Right atrium auricular region (tissue), 2 donors: ENCODE data around the gene KRT77. TPM values are rescaled to one million over a fixed set of nuclear protein-coding genes. Genes with fewer than 3 reads are reported as not detected.

Experiments used
- DNase-seq: peaks from one replicate; pipeline ENCODE4 v3.0.0-alpha.2; 2019; ENCODE audit warnings: low spot score
- H3K27ac ChIP-seq, 2 donors: fragments of 200-600 bp; sonication (generic); 1 replicate in 1 of 2; 2 replicates in 1 of 2; pipeline ENCODE4 v1.5.1; 2016 to 2019
- H3K27me3 ChIP-seq, 2 donors: fragments of 200-600 bp; sonication (generic); one replicate each; pipeline versions ENCODE4 v1.5.1 to v1.6.0; 2017 to 2019
- H3K36me3 ChIP-seq: fragments of 200-600 bp; sonication (generic); one replicate; pipeline ENCODE4 v1.5.1; 2016
- H3K4me1 ChIP-seq, 2 donors: fragments of 200-600 bp; sonication (generic); one replicate each; pipeline versions ENCODE4 v1.5.1 to v1.6.0; 2017 to 2019
- H3K4me3 ChIP-seq, 2 donors: fragments of 200-600 bp; sonication (generic); 1 replicate in 1 of 2; 2 replicates in 1 of 2; pipeline ENCODE4 v1.5.1; 2017 to 2019; ENCODE audit warnings: mild to moderate bottlenecking in 1 of 2, moderate library complexity in 1 of 2
- H3K9me3 ChIP-seq, 2 donors: fragments of 200-600 bp; sonication (generic); one replicate each; pipeline ENCODE4 v1.5.1; 2019
- total RNA-seq, 2 donors: library from RNA; depleted of rRNA; stranded (reverse); fragments of >200 nt; gene quantifications; one replicate each; pipeline ENCODE4 v1.1.0, GENCODE V29; 2016
- TF ChIP-seq, protein P1 (sequence below), 2 donors: fragments of 200-600 bp; sonication (generic); IDR thresholded peaks; one replicate each; pipeline ENCODE4 v1.5.1; 2019; ENCODE audit warnings: antibody characterized with exemption in 2 of 2

KRT77 gene
- total RNA-seq, 2 donors from 2014 or later, result not detected

- Histone ChIP-seq H3K27me3 (no peaks in the 10 kb centered on the region), H3K27ac (no peak overlapping the region), H3K4me1 (no peaks in the 10 kb centered on the region), H3K9me3 (no peaks in the 10 kb centered on the region), H3K4me3 (no peak overlapping the region), H3K36me3 (no peaks in the 10 kb centered on the region)
- TF ChIP-seq, protein P1, sequence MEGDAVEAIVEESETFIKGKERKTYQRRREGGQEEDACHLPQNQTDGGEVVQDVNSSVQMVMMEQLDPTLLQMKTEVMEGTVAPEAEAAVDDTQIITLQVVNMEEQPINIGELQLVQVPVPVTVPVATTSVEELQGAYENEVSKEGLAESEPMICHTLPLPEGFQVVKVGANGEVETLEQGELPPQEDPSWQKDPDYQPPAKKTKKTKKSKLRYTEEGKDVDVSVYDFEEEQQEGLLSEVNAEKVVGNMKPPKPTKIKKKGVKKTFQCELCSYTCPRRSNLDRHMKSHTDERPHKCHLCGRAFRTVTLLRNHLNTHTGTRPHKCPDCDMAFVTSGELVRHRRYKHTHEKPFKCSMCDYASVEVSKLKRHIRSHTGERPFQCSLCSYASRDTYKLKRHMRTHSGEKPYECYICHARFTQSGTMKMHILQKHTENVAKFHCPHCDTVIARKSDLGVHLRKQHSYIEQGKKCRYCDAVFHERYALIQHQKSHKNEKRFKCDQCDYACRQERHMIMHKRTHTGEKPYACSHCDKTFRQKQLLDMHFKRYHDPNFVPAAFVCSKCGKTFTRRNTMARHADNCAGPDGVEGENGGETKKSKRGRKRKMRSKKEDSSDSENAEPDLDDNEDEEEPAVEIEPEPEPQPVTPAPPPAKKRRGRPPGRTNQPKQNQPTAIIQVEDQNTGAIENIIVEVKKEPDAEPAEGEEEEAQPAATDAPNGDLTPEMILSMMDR (IDR thresholded peaks at IDR 0.05), result no peak
- no peak for DNase-seq
Measured at GRCh38 chr12:52684431-52684830, 18.9 kb downstream of the KRT77 start.

DNA sequence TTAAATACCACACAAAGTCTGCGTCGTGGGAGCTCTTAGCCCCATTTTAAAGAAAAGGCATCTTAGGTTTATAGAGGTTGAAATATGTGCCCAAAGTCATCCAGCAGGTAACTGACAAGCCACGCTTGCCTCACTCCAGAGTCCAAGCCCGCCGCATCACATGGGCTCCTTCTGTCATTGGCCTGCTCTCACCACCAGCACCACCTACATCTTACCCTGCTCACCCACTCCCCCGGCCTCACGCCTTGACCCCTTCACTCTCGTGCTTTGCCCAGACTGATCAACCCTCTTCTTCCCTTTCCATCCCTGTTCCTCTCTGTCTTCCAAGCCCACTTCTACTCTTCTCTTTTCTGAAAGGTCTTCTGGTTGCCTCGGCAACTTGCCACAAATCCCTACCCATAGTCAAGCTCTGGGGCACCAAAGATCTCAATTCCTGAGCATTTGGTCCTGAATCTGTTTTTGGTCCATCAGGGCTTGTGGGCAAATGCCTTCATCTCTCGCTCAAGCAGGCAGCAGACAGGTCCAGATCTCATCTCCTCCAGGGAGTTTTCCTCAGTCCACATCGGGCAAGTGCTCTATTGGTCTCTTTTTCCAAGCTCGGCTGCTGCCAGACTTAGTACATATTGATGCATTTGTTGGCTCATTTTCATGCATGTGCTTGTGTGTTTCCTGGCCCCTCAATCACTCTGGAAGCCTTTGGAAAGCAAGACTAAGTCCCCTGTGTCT is 19.6 kb downstream of the KRT77 start:
- Histone ChIP-seq H3K9me3 (no peaks in the 10 kb centered on the region), H3K4me1 (no peaks in the 10 kb centered on the region), H3K4me3 (no peak overlapping the region), H3K36me3 (no peaks in the 10 kb centered on the region), H3K27me3 (no peaks in the 10 kb centered on the region), H3K27ac (no peak overlapping the region)
- TF ChIP-seq, protein P1 (IDR thresholded peaks at IDR 0.05), result no peak
- DNase-seq, result no peak

DNA sequence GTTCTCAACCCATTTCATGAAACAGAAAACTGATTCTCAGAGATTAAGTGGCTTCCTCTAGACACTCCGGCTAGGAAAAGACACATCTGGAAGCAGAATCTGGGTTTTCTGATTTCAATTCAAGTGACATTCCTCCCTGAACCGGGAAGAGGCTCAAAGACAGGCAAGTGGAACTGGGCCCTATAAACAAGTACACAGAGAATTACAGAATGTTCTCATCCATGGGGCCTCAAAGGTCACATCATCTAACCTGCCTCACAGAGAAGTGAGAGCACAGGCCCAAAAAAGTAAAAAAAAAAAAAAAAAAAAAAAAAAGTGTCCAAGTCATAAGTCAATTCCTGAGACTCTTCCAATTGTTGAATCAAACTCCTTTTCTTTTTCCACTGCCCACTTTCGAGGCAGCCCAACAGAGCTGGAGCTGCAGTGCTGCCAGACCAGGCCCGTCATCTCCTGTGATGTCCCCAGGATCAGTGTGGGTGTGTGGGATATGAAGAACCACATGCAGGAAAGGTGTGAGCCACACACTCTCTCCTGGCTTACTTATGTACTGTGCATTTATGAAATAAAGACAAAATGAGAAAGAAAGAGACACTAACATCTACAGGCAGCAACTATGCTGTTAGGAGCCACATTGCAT is 20.3 kb downstream of the KRT77 start:
- H3K4me3 ChIP-seq, result no peak overlapping the region
- DNase-seq, result no peak
- no peaks in the 10 kb centered on the region for H3K36me3 ChIP-seq
- TF ChIP-seq, protein P1 (IDR thresholded peaks at IDR 0.05), result no peak
- no peaks in the 10 kb centered on the region for H3K9me3 ChIP-seq
- H3K27ac ChIP-seq, result no peak overlapping the region
- H3K27me3 ChIP-seq, result no peaks in the 10 kb centered on the region
- H3K4me1 ChIP-seq, result no peaks in the 10 kb centered on the region

DNA sequence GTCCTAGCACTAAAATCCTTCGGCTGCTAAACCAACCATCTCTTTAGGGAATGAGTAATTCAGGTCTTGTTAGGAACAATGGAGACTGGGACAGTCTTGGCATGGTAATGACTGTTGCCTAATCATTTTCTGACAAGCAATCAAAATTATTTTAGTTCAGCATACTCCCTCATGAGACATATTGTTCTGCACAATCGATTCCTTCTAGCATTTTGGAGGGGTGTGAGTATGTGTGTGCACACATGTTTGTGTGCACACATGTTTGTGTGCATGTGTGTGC is 21.0 kb downstream of the KRT77 start:
- no peaks in the 10 kb centered on the region for H3K36me3 ChIP-seq
- DNase-seq, result no peak
- no peaks in the 10 kb centered on the region for H3K9me3 ChIP-seq
- no peaks in the 10 kb centered on the region for H3K4me1 ChIP-seq
- H3K27ac ChIP-seq, result no peak overlapping the region
- no peaks in the 10 kb centered on the region for H3K27me3 ChIP-seq
- H3K4me3 ChIP-seq, result no peak overlapping the region
- TF ChIP-seq, protein P1 (IDR thresholded peaks at IDR 0.05), result no peak

DNA sequence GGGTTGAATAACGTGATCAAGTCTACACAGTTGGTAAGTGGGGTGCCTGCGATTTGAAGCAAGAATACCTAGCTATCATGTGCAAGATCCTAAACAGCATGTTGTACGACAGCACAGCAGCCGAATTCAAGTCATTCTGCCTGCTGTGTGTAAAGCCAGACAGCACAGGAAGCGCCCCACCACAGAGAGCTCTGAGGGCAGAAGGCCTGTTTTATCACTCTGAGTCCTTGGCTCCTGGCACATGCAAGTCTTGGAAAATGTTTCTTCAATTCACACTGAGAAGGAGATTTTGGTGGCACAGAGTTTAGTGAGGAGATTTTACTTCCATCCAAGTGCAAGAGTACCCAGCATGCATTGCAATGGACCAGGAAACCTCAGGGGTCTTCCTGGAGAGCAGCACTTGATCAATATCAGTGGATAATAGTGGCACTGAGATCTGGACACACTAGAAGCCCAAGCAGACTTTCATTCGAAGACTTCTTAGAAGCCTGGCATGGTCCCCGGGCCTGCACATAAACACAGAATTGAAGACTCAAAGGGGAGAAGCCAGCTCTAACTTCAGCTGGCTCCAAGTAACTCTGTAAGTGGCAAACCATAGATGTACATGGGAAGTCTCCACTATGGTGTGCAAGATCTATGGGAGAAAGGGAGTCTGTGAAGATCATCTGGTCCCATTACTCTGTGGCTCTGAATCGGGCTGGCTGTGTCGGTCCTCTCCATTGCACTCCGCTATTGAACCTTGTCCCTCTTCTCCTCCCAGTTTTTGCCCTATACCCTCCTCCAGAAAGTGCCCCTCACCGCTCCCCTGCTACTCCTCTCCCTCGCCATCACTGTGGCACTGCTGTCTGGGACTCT is 21.6 kb downstream of the KRT77 start:
- Histone ChIP-seq H3K27ac (no peak overlapping the region), H3K36me3 (no peaks in the 10 kb centered on the region), H3K4me1 (no peaks in the 10 kb centered on the region), H3K27me3 (no peaks in the 10 kb centered on the region), H3K4me3 (no peak overlapping the region), H3K9me3 (no peaks in the 10 kb centered on the region)
- no peak for DNase-seq
- TF ChIP-seq, protein P1 (IDR thresholded peaks at IDR 0.05), result no peak
